Midbrain (tissue), 1 donor: ENCODE results near the gene NDUFB8.

Experiments
- DNase-seq: peaks from one replicate; lab custom pipeline; 2025; lab: John Stamatoyannopoulos, UW

NDUFB8 gene

DNA sequence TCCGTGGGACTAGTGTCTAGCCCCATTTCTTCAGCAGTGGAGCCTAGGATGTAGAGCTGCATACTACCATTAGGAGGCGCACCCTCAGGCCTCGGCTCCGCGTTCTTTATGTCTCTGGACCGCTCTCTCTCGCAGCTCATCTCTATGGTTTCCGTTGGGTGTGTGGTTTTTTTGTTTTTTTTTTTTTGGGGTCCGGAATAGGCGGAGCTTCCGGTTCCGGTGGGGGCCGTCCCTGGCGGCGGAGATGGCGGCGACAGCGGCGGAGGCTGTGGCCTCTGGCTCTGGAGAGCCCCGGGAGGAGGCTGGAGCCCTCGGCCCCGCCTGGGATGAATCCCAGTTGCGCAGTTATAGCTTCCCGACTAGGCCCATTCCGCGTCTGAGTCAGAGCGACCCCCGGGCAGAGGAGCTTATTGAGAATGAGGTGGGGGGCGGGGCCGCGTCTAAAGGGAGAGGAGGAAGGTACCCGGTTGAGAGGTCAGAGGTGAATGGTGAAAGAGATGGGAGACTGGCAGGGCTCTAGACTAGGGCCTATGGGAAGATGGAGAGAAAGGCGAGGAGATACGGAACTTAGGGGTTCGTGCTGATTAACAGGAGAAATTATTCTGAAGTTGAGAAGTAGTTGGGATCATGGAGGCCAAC, 6.2 kb upstream of the NDUFB8 start, which contains the start of gene HIF1AN:
Gene HIF1AN (plus strand): TSS at position 229 of the 639 bp plus-strand sequence. CDS start 16 bp downstream, at position 245.
- DNase-seq, result peak; percentile 88

DNA sequence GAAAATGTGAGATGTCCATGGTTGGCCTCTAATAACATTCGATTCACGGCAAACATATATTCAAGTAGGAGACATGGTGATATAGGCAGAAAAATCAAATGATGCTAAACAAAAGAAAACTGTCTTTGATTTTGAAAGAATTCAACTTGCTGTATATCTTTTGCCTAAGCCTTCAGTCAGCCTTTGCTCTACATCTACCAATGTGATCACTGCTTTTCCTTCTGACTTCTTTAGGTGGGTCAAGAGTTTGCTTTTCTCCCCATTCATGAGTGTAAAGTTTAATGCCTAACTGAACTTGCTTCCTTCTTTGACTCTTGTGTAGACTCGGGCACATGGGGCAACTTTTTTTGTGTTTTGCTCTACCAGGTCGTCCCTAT, 5.7 kb upstream of the NDUFB8 start:
- DNase-seq, result no peak

DNA sequence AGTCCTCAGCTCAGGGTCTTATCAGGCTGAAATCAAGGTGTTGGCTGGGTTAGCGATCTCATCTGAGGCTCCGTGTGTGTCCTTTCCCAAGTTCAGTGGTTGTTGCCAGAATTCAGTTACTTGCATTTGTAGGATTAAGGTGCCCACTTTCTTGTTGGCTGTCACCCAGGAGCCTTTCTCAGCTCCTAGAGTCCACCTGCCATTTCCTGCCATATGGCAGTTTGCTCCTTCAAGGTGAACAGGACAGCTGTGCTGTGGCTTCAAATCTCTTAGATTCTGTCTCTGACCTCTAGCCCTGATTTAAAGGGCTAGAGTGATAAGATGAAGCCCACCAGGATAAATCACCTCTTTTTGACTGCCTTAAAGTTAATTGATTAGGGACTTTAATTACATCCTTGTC, 5.1 kb upstream of the NDUFB8 start:
- no peak for DNase-seq

DNA sequence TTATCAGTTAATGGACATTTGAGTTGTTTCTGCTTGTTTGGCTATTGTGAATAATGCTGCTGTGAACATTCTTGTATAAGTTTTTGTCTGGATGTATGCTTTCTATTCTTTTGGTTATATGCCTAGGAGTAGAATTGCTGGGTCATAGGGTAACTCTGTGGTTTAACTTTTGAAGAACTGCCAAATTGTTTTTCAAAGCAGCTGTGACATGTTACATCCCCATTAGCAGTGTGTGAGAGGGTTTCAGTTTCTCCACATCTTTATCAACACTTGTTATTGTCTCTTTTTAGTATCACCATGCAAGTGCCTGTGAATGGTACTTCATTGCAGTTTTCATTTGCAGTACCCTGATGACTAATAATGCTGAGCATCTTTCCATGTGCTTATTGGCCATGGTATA, 2.1 kb upstream of the NDUFB8 start:
- DNase-seq, result no peak

DNA sequence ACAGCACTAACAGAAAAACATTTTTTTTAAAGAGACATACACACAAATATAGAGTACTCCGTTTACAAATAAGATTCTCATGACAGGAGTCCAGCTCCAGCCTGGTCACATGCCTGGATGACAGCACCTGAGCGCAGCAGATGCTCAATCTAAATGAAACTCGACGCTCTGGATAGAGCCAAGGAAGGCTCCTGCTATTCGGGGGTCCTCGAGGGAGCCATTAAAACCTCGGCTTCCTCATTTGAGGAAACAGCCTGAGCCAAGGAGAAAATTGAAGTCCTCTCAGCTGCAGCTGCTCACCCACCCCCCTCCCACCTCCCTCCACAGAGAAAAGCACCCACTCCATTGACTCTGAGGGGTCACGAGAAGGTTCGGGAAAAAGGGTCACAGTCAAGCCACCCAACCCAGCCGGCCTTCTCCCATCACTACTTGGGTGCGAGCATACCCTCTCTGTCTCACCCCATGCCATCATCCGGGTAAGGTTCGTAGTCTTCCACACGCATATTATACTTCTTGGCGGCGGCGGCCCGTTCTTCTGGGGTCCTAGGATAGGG, 673 bp downstream of the NDUFB8 start:
- no peak for DNase-seq

DNA sequence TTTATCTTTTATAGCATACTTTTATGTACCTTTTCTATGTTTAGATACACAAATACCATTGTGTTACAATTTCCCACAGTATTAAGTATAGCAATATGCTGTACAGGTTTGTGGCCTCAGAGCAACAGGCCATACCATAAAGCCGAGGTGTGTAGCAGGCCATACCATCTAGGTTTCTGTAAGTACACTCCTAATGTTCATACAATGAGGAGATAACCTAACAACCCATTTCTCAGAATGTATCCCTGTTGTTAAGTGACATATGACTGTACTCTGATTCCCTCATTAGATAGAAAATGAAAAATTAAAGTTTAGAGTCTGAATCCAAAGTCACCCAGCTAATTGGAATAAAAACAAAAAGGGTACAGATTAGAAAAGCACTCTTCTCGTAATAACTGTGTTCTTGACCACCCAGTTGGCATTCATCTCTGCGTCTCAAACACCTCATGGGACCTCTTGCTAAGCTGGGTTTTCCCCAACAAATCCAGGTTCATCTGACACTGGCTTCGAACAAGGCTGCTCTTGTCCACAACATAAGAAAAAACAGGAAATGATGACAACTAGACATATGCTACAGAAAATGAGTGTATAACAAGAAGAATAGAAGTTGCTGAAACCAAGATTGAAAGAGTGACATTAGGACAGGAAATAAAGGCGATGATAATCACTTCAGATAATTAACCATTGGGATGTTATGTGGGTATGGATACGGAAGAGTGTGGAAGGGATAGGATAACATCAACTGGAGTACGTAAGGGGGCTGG, 1.4 kb downstream of the NDUFB8 start:
- no peak for DNase-seq

DNA sequence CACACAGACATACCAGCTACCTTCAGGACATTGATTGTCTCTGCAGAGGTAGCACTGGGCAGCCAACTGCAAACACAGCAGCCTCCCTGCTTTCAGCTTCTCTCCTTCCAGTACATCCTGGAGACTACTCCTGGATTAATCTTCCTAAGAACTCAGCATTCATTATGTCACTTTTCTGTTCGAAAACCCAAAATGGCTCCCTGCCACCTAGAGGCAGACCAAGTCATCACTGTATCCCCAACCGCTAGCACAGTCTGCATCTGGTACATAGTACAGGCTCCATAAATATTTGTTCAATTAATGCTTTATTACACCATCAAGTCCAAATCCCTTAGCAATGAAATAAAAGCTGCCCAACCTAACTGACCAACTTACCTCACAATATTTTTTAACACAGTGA, 5.0 kb downstream of the NDUFB8 start:
- no peak for DNase-seq

DNA sequence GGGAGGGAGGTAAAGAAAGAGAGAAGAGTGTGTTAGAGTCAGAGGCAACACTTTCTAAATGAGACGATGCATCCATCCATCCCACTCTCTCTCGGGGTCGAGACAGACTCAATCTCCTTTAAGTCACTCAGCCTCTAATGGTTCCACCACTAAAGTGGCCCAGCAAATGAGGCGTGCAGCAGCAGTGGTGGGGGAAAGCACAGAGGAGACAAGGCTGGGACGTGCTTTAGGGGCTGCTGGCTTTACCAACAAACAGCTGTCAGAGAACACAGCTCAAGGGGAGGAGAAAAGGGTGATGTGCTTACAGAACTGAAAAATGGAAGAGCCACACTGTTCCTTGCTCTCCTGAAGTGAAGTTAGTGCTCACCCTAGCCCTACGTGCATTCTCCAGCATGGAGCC, 5.5 kb downstream of the NDUFB8 start:
- no peak for DNase-seq

DNA sequence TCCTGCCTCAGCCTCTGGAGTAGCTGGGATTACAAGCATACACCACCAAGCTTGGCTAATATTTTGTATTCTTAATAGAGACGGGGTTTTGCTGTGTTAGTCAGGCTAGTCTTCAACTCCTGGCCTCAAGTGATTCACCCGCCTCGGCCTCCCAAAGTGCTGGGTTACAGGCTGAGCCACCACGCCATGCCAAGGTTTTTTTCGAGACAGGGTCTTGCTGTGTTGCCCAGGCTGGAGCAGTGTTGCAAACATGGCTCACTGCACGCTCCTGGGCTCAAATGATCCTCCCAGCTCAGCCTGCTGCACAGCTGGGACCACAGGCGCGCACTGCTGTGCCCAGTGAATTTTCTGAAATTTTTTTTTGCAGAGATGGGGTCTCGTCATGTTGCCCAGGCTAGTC, 6.7 kb downstream of the NDUFB8 start:
- no peak for DNase-seq

DNA sequence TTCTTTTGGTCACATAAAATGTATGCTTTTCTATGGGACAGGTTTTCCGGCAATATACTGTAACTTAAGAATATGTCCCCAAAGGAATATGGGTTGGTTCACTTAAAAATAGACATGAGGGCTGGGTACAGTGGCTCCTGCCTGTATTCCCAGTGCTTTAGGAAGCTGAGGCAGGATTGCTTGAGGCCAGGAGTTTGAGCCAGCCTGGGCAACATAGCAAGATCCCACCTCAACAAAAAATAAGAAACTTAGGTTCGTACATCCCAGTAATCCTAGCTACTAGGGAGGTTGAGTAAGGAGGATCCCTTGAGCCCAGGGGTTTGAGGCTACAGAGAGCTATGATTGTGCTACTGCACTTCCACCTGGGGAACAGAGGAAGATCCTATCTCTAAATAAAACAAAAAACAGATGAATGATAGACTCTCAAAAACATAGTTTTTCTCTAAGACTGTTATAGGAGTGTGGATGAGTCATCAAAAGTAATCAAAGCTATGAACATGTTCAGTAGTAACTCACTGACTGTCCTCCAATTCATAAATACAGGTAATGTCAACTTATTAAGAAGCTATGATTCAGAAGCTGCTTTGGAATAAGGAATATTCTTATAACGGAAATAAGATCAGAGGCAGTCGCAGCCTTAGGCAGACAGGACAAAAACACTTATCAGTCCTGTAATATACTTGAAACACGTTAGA, 7.4 kb downstream of the NDUFB8 start:
- no peak for DNase-seq

DNA sequence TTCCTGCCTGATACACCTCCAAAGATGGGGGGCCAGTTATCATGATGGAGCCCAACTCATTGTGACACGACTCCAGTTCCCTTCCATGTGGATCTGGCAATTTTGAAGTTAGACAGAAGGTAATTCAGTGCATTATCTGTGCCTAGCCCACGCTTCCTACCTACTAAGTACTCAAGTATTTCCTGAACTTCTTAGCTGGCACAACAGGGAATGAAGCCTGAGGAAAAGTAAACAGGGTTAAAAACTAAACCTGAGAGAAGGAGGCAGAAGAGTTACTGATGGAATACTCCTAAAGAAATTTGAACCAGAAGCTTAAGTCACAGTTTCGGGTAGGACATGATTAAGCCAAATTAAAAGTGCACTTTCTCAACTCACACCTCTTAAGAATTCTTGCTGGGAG, 8.9 kb downstream of the NDUFB8 start:
- no peak for DNase-seq

DNA sequence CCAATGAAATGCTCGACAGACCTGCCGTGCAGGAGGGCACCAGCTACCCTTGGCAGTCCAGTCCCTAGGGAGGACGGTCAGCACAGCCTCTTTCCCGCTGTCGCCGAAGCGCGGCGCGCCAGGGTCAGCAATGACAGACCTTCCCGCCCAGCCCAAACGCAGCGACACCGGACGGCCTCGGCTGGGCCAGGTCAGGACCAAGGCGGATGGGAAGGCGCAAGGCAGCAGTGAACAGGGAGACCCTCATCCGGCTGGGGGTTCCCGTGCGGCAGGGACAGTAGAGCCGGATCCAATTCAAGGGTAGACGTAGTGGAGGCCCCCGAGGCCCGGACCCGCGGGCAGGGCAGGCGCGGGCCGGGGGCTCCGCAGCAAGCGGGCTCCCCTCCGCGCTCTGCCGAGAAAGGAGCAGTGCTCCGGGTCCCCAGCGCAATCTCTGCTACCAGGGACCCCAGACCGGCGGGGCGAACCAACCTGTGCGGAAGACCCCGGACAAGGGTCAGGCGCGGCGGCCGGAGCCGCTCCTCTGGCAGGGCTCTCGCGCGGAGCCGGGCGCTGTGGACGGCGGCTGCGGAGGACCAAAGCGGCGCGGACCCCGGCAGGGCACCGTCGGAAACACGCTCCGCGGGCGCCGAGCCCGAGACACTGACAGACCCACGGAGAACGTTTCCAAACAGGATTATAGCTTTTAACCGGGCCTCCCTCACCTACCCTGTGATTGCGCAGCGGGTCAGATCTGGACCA, 10.2 kb downstream of the NDUFB8 start, which contains the start of gene SEC31B:
Gene SEC31B (minus strand): TSS at position 551 of the 741 bp plus-strand sequence. CDS start 2,909 bp downstream, outside the sequence.
- DNase-seq, result peak; percentile 53

DNA sequence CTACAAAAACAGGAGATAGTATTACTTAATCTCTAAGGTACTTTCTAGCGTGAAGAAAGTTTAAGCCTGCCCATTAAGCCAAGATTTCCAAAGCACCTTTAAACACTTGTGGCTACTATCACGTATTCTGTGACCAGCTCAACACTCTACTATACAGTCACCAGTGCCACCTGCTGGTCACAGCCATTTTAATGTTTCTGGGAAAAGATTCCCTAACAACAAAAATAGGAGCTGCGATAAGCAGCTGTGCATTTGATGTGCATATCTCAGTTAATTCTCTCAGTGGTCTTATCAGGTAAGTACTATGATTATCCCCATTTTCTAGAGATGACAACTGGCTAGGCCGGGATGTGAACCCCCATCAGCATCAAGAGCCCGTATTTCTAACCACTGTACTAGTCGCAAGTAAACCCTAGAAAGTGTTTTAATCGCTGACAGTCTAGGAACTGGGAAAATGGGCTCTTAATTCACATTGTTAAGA, 10.9 kb downstream of the NDUFB8 start:
- peak; percentile 60 for DNase-seq

DNA sequence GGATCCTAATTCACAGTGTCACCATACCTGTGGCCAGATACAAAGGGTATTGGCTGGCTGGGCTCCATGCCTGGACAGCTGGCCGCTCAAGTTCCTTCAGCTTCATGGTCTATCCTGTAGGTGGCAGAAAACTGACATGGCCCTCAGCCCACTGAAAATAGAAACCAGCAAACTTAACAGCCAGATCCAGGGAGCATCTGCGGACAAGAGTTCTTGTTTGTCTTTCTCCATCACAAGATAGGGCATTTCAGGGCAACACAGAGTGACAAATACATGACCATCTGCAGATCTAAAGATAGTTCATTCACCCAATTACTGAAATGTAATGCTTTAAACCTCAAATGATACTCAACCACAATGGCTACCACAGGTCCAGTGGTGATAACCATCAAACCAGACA, 12.8 kb downstream of the NDUFB8 start:
- no peak for DNase-seq

DNA sequence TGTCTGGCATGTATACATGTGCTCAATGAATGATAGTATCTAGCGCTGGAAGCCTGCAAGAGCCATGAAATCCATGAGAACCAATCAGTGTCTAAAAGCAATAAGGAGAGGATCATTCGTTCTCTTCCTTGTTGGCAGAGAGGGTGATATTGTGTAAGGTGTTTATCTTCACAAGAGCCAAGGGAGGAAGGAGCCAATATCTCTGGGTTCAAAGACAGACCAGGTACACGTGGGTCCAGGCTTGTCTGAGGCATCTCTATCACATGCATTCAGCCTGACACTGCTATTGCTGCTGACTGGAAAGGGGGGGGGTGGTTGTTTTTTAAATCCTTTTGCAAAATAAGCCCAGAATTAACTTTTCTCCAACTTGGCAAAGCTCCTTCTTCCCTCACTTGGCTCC, 14.1 kb downstream of the NDUFB8 start:
- DNase-seq, result no peak

DNA sequence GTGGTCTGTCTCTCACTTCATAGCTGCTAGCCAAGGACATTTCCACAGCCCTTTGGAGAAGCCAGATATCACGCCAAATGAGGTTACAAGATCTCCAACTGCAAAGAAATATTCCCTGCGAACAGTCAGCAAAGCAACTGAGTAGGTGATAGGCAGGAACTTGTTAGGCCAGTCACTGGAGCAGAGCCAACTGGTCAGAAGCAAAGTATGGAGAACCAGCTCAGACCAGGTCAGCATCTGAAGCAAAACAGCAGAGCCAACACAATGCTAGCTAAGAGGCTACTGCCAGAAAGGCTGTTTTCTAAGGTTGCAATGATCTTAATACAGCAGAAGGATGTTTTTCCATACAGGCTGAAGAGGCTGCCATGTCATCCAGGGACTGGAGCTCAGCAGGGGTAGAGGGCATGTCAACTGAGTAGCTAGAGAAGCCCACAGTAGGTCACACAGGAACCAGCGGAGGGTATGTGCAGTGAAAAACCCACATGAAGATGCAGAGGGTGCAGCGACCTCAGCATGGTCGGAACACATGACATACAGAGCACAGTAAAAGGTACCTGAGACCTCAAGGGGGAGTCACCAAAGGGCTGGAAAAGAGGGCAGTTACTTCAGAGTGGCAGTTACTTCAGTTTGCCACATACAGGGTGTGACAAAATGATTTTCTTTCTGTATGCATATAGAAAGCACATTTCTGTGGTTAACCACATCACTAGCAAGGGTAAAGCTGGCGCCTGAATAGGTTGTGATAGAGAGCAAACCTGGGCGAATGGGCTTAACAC, 18.9 kb downstream of the NDUFB8 start:
- no peak for DNase-seq

DNA sequence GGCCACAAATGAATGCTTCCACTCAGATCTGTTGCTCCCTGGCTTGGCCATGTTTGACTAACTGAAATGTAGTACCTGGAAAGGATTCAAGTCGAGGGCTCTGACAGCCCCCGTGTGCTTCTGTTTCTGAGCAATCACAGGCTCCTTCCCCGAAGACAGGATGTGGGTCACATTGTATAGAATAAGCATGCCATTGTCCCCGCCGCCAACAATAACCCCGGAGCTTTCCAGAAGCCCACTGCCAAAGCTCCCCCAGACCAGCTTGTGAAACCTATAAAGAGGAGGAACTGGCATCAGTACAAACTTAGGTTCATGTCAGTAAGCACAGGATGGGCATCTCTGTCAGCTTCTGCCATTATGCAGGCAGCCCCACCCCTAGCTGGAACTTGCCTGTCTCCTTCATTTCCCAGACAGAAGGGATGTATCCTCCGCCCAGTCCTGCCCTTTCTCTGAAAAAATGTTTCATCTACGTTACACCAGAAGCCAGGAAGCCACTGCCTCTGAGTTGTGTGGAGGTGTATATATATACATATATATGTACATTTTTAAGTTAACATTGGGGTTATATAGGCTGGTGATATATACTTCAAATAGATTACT, 20.3 kb downstream of the NDUFB8 start:
- DNase-seq, result no peak

DNA sequence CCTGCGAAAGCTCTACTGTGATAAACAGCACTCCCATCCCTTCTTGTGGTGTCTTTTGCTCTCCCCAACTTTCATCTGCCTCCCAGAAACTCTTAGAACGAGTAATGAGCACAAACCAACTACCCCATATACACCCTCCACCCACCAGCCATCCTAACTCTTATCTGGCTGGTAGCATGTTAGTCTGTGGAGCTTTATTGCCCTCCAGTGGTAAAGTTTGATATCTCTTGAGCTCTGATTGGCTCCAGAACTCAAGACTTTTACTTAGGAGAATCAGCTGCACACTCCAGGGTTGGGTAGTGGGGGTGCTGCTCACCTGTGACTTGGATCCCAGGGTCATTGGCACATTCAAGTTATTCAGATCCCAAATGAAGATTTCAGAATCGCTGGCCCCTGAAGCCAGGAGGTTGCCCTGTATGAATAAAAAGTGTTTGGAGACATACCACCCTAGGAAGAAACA, 20.9 kb downstream of the NDUFB8 start:
- DNase-seq, result no peak

DNA sequence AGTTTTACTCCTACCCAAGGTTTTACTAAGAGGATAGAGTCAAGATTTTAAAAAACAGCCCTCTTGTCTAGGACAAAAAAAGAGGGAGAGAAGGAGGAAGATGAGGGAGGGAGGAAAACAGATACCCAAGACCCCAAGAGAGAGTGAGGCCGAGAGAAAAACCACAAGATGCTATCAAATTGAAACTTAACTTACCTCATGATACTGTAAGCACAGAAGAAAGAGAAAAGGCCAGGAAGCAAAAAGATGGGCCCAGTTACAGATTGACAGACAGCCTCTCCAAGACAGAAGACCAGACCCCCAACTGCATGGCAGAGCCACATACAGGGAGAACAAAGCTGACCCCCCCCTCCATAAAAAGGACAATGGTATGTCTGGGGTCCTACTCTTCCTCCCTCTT, 21.4 kb downstream of the NDUFB8 start:
- DNase-seq, result no peak

DNA sequence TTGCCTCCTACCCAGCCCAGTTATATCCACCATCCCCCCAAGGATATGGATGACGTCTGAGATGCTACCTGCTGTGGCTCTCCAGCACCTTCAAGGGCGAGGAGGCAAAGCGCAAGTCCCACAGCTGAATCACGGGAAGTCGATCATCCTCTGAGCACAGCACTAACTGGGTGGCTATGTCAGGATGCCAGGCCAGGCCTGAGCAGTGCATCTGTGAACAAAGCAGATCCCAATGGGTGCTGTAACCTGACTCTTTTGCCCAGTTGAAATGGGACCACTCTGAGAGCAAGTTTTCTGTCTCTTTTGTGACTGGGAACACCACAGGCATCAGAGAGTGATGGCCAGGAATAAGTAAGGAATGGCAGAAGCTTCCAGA, 22.3 kb downstream of the NDUFB8 start:
- DNase-seq, result no peak
